ENCODE data around the gene NR2C2. TPM values are rescaled to one million over a fixed set of nuclear protein-coding genes. Genes with fewer than 3 reads are reported as not detected.

NR2C2 gene
- total RNA-seq, 1 experiment from 2014 or later = 50.8 TPM

GRCh38 chr3:15045667-15046066 is 98.3 kb downstream of the NR2C2 start (continued):
- TF ChIP-seq, protein P1, sequence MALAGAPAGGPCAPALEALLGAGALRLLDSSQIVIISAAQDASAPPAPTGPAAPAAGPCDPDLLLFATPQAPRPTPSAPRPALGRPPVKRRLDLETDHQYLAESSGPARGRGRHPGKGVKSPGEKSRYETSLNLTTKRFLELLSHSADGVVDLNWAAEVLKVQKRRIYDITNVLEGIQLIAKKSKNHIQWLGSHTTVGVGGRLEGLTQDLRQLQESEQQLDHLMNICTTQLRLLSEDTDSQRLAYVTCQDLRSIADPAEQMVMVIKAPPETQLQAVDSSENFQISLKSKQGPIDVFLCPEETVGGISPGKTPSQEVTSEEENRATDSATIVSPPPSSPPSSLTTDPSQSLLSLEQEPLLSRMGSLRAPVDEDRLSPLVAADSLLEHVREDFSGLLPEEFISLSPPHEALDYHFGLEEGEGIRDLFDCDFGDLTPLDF (CRISPR knock-in tag; IDR thresholded peaks at IDR 0.05) = no peak
- TF ChIP-seq ZNF121 (CRISPR knock-in tag; IDR thresholded peaks at IDR 0.05) (no peak), NR2C2 (CRISPR knock-in tag; IDR thresholded peaks at IDR 0.05) (no peak), ETV6 (CRISPR knock-in tag; IDR thresholded peaks at IDR 0.05) (no peak)
- TF ChIP-seq, protein P2, sequence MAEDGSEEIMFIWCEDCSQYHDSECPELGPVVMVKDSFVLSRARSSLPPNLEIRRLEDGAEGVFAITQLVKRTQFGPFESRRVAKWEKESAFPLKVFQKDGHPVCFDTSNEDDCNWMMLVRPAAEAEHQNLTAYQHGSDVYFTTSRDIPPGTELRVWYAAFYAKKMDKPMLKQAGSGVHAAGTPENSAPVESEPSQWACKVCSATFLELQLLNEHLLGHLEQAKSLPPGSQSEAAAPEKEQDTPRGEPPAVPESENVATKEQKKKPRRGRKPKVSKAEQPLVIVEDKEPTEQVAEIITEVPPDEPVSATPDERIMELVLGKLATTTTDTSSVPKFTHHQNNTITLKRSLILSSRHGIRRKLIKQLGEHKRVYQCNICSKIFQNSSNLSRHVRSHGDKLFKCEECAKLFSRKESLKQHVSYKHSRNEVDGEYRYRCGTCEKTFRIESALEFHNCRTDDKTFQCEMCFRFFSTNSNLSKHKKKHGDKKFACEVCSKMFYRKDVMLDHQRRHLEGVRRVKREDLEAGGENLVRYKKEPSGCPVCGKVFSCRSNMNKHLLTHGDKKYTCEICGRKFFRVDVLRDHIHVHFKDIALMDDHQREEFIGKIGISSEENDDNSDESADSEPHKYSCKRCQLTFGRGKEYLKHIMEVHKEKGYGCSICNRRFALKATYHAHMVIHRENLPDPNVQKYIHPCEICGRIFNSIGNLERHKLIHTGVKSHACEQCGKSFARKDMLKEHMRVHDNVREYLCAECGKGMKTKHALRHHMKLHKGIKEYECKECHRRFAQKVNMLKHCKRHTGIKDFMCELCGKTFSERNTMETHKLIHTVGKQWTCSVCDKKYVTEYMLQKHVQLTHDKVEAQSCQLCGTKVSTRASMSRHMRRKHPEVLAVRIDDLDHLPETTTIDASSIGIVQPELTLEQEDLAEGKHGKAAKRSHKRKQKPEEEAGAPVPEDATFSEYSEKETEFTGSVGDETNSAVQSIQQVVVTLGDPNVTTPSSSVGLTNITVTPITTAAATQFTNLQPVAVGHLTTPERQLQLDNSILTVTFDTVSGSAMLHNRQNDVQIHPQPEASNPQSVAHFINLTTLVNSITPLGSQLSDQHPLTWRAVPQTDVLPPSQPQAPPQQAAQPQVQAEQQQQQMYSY (CRISPR knock-in tag; IDR thresholded peaks at IDR 0.05) = no peak
- TF ChIP-seq, protein P3, sequence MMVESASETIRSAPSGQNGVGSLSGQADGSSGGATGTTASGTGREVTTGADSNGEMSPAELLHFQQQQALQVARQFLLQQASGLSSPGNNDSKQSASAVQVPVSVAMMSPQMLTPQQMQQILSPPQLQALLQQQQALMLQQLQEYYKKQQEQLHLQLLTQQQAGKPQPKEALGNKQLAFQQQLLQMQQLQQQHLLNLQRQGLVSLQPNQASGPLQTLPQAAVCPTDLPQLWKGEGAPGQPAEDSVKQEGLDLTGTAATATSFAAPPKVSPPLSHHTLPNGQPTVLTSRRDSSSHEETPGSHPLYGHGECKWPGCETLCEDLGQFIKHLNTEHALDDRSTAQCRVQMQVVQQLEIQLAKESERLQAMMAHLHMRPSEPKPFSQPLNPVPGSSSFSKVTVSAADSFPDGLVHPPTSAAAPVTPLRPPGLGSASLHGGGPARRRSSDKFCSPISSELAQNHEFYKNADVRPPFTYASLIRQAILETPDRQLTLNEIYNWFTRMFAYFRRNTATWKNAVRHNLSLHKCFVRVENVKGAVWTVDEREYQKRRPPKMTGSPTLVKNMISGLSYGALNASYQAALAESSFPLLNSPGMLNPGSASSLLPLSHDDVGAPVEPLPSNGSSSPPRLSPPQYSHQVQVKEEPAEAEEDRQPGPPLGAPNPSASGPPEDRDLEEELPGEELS (CRISPR knock-in tag; IDR thresholded peaks at IDR 0.05) = no peak
- TF ChIP-seq, protein P4, sequence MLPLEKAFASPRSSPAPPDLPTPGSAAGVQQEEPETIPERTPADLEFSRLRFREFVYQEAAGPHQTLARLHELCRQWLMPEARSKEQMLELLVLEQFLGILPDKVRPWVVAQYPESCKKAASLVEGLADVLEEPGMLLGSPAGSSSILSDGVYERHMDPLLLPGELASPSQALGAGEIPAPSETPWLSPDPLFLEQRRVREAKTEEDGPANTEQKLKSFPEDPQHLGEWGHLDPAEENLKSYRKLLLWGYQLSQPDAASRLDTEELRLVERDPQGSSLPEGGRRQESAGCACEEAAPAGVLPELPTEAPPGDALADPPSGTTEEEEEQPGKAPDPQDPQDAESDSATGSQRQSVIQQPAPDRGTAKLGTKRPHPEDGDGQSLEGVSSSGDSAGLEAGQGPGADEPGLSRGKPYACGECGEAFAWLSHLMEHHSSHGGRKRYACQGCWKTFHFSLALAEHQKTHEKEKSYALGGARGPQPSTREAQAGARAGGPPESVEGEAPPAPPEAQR (CRISPR knock-in tag; IDR thresholded peaks at IDR 0.05) = no peak

GRCh38 chr3:15049584-15049983 is 102.2 kb downstream of the NR2C2 start:
- peaks cover 74% of the 10 kb centered on the region for H3K36me3 Mint-ChIP-seq
- H3K4me1 Mint-ChIP-seq = peaks cover 4% of the 10 kb centered on the region; the same call in 1 of the 2 replicates
- no peak overlapping the region for H3K27ac Mint-ChIP-seq
- DNase-seq (ENCODE audit: low spot score) (no peak), ATAC-seq (no peak)
- H3K4me3 Mint-ChIP-seq = no peak overlapping the region
- TF ChIP-seq GTF2I (CRISPR knock-in tag; conservative IDR thresholded peaks at IDR 0.05) (no peak), ZNF121 (CRISPR knock-in tag; IDR thresholded peaks at IDR 0.05) (no peak), CDX4 (CRISPR knock-in tag; IDR thresholded peaks at IDR 0.05; ENCODE audit: borderline replicate concordance) (no peak), ZNF416 (CRISPR knock-in tag; IDR thresholded peaks at IDR 0.05) (no peak), JUN (CRISPR knock-in tag; IDR thresholded peaks at IDR 0.05) (no peak), EMX1 (CRISPR knock-in tag; IDR thresholded peaks at IDR 0.05) (no peak), E2F4 (CRISPR knock-in tag; IDR thresholded peaks at IDR 0.05; ENCODE audit: borderline replicate concordance, low read depth) (no peak), ZNF423 (CRISPR knock-in tag; IDR thresholded peaks at IDR 0.05) (no peak), IRF2 (CRISPR knock-in tag; IDR thresholded peaks at IDR 0.05; ENCODE audit: borderline replicate concordance, low read depth) (no peak), NFATC4 (CRISPR knock-in tag; IDR thresholded peaks at IDR 0.05) (no peak), TP53 (CRISPR knock-in tag; IDR thresholded peaks at IDR 0.05) (no peak), PRRX2 (CRISPR knock-in tag; IDR thresholded peaks at IDR 0.05) (no peak), FOXK1 (CRISPR knock-in tag; IDR thresholded peaks at IDR 0.05) (no peak), MAX (CRISPR knock-in tag; IDR thresholded peaks at IDR 0.05) (no peak)
- TF ChIP-seq, protein P5, sequence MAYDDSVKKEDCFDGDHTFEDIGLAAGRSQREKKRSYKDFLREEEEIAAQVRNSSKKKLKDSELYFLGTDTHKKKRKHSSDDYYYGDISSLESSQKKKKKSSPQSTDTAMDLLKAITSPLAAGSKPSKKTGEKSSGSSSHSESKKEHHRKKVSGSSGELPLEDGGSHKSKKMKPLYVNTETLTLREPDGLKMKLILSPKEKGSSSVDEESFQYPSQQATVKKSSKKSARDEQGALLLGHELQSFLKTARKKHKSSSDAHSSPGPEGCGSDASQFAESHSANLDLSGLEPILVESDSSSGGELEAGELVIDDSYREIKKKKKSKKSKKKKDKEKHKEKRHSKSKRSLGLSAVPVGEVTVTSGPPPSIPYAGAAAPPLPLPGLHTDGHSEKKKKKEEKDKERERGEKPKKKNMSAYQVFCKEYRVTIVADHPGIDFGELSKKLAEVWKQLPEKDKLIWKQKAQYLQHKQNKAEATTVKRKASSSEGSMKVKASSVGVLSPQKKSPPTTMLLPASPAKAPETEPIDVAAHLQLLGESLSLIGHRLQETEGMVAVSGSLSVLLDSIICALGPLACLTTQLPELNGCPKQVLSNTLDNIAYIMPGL (CRISPR knock-in tag; IDR thresholded peaks at IDR 0.05) = no peak
- TF ChIP-seq, protein P6, sequence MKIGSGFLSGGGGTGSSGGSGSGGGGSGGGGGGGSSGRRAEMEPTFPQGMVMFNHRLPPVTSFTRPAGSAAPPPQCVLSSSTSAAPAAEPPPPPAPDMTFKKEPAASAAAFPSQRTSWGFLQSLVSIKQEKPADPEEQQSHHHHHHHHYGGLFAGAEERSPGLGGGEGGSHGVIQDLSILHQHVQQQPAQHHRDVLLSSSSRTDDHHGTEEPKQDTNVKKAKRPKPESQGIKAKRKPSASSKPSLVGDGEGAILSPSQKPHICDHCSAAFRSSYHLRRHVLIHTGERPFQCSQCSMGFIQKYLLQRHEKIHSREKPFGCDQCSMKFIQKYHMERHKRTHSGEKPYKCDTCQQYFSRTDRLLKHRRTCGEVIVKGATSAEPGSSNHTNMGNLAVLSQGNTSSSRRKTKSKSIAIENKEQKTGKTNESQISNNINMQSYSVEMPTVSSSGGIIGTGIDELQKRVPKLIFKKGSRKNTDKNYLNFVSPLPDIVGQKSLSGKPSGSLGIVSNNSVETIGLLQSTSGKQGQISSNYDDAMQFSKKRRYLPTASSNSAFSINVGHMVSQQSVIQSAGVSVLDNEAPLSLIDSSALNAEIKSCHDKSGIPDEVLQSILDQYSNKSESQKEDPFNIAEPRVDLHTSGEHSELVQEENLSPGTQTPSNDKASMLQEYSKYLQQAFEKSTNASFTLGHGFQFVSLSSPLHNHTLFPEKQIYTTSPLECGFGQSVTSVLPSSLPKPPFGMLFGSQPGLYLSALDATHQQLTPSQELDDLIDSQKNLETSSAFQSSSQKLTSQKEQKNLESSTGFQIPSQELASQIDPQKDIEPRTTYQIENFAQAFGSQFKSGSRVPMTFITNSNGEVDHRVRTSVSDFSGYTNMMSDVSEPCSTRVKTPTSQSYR (CRISPR knock-in tag; IDR thresholded peaks at IDR 0.05) = no peak
- ChIA-PET POLR2A (no interaction called here), CTCF (no interaction called here)
- no peaks in the 10 kb centered on the region for H3K27me3 Mint-ChIP-seq (ENCODE audit: low read depth)
- H3K9me3 Mint-ChIP-seq = no peaks in the 10 kb centered on the region
